HG03558 (cell line): ENCODE data around the gene NT5C3B.
"Not testable (repeated sequence)": the region's sequence is repeated elsewhere in the genome, so short reads cannot be mapped to it uniquely, and the experiment has no call there.

Source experiments
- ATAC-seq: cut with Tn5 transposase; IDR thresholded peaks from one replicate; pipeline ENCODE4 v1.9.1; 2021; ENCODE audit warnings: moderate number of reproducible peaks; ENCODE audit not compliant: unreplicated experiment; ENCODE audit errors: extremely low read depth

The NT5C3B gene

DNA sequence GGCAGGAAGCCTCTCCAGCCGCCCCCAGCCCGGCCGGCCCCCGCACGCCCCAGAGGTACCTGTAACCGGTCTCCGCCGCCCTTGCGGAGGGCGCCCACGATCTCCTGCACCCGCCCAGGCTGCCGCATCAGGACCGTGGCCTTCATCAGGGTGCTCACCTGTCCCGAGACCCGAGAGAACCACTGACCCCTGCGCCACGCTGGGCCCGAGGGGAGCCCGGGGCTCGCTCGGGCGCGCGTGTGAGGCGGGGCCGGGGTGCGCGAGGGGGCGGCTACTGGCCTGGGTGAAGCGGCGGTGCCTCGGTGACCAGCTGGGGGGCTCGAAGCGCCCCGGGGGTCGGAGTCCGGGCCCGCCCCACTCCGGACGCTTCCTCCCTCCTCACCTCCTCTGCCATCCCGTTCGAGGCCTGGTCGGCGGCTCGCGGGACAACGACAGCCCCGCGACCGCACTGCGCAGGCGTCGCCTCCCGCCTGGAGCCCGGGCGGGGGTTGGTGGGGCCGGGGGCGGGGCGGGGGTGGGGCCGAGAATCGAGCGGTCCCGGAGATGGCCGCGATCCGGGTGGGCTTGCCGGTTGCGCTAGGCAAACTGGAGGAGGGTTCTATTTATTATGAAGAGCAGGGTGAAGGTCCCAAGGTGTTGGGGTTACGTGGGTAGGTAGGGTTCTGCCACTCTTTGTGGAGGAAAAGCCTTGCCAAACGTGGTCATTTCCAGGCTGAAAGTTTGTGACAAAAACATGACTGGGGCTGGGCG, at the start of gene NT5C3B:
Gene NT5C3B (minus strand): TSS at position 433 of the 750 bp plus-strand sequence. CDS start 39 bp downstream, at position 394.
- no peak for ATAC-seq

DNA sequence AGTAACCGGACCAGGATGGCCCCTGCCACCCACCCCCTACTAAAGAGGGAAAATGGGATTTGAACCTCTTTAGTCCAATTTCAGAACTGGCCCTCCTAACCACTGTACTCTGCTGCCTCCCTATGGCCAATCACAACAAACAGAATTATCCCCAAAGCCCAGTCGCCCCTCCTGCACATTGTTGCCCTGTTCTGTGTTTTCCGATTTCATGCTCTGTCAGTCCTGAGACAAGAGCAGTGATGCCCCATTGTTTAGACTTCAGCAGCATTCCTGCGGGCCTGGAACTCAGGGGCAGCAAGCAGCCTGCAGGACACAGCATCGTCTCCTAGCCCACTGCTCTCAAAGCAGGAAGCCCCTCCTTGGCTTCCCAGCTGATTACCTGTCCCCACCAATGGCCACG, 49.7 kb upstream of the NT5C3B start:
- no peak for ATAC-seq

DNA sequence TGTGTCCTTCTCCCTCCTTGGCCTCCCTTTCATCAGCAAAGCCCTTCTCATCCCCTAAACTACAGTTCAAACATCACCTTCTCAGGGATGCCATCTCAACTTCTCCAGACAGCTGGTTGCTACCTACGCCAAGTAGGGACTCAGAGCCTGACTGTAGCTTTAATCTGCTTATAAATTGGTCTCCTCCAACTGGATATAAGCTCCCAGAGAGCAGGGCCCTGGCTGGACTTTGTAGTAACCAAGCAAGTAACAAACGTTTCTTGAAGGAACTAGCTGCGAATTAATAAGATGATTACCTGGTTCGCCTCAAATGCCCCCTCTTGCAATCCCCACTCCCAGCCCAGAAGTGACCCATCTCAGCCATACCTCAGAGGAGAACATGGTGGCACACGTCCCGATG, 46.7 kb upstream of the NT5C3B start:
- no peak for ATAC-seq

DNA sequence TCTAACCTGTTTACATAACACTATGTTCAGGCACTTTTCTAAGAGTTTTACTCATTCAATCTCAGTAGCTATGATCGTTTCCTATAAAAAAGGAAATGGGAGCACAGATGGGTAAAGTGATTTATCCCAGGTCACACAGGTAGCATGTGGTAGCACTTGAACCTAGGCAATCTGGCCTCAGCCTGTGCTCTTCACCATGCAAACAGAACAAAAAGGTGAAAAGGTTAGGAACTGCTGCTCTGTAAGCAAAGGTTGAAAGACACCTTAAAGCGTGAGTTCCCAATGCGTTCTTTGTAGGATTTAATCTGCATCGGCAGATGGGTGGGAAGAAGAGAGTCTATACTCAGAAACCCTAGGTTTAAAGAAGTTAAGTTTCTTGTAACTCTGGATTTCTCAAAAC, 44.1 kb upstream of the NT5C3B start:
- ATAC-seq, result no peak

DNA sequence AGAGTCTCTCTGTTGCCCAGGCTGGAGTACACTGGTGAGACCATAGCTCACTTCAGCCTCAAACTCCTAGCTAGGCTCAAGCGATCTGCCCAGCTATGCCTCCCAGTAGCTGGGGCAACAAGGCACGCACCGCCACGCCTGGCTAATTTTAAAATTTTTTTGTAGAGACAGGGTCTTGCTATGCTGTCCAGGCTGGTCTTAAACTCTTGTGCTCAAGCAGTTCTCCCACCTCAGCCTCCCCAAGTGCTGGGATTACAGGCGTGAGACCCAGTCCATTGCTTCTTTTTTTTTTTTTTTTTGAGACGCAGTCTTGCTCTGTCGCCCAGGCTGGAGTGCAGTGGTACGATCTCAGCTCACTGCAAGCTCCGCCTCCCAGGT, 38.2 kb upstream of the NT5C3B start:
- ATAC-seq, result not testable (repeated sequence)

DNA sequence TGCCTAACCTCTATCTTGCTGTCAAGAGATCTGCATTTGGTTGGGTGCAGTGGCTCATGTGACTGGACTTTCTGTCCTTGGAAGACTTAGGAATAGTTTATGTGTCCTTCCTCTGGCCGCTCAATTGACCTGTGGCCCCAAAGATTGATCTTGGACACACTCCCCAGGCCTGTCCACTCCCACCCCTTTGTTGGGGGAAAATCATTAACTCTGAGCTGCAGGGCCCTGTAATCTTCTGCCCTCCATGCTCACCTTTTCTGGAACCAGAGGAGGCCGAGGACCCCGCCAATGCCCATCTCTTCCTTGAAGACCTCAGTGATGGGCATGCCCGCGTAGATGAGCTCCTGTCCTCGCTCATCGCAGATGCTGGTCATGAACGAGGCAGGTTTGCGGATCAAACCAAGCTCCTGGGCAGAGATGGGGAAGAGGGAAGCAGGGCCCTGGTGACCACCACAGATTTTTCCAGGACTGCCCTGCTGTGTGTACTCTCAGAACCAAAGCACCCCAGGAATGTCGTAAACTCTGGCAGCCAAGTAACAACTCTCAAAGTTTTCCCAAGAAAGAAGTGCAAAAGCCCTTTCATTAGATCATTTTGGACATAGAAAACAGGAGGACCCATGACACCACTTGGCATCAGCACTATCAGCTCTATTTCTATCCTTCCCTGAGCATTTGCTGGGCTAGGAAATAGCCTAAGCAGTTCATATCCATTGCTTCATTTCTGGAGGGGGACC, 37.7 kb upstream of the NT5C3B start:
- no peak for ATAC-seq

DNA sequence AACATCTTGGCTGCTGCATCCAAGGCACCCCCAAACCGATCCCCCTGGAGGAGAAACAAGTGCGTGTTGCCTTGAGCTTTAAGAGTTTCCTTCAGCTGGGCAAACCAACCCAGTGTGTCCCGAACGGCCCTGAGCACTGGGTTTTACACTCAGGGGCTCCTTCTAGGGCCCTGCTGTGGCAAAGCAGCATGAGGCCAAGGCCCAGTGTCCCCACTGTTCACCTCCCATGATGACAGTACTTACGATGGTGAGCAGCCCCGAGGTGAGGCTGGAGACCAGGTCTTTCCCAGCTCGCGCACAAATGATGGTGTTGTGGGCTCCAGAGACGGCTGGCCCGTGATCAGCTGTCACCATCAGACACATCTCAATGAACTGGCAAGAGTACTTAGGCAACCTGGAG, 35.8 kb upstream of the NT5C3B start:
- ATAC-seq, result no peak

DNA sequence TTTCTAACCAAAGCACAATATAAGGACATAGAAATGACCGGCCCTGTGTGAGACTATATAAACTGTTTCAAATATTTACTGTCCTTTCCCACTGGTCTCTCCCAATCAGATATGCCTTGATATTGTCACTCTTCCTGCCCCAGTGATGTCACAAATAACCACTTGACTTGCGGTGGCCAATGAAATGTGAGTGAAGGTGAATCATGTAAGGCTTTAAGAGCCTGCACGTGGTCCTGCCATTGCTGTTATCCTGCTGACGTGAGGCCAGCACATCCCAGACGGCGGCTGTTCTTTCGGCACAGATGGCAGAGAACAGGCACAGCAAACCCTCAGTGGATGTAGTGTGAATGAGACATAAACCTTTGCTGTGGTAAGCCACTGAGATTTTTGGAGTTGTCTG, 34.6 kb upstream of the NT5C3B start:
- no peak for ATAC-seq

DNA sequence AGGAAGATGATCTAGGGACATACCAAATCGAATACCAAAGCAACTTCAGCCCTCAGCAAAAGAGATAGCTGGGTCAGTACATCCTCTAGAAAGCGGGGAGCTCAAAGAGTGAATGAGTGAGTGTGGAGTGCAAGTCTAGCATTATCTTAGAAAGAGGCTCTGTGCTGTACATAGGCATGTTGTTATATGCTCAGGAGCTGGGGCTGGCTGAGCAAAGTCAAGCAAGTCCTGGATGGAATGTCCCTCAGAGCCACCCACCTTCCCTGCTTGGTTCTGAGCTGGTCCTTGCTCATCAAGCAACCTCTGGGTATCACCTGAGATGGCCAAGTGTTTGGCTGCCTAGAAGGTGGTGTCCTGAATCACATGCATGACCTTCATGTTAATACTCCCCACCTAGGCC, 34.1 kb upstream of the NT5C3B start:
- ATAC-seq, result no peak

DNA sequence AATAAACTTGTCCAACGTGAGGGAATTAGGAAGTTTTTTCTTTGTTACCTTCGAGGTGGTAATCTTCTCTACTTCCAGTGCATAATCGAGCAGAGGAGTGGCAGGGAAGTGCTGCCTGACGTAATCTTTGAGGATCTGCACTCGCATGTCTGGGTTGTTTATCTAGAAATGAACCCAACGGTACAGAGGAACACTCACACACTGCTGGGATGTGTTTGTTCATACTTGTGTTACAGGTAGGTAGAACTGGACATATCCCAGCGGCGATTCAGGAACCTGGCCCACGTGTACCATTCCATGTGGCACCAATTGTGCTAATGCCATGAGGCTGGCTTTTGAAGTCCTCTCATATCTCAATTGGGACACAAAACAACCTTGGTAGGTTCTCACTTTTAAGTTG, 33.4 kb upstream of the NT5C3B start:
- no peak for ATAC-seq

DNA sequence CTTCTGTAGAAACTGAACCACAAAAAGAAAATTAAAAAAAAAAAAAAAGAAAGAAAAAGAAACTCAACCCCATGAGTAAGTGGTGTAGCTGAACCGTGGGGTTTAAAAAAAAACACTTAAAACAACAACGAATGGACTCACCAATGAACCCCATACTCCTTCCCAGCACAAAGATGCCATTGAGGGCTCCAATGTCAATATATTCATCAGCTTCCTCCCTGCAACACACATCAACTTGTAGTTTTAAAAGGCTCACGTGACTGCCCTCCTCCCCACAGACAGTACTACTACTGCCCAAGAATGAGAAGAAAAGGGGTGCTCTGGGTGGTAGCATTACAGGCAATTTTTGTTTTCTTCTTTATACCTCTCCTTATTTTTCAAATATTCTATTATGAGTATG, 32.5 kb upstream of the NT5C3B start:
- no peak for ATAC-seq

DNA sequence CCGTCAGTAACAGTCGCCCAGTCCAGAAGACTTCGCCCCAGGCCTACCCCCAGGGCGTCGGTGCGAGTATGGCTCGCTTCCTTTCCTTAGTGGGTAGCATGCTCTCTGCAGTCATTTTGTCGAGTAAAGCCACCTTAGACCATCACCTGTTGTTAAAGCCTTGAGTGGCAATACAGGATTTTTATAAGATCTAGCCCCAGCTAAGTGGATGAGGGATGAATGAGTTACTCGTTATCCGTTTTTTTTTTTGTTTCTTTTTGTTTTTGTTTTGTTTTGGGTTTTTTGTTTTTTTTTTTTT, 29.5 kb upstream of the NT5C3B start:
- ATAC-seq, result no peak

DNA sequence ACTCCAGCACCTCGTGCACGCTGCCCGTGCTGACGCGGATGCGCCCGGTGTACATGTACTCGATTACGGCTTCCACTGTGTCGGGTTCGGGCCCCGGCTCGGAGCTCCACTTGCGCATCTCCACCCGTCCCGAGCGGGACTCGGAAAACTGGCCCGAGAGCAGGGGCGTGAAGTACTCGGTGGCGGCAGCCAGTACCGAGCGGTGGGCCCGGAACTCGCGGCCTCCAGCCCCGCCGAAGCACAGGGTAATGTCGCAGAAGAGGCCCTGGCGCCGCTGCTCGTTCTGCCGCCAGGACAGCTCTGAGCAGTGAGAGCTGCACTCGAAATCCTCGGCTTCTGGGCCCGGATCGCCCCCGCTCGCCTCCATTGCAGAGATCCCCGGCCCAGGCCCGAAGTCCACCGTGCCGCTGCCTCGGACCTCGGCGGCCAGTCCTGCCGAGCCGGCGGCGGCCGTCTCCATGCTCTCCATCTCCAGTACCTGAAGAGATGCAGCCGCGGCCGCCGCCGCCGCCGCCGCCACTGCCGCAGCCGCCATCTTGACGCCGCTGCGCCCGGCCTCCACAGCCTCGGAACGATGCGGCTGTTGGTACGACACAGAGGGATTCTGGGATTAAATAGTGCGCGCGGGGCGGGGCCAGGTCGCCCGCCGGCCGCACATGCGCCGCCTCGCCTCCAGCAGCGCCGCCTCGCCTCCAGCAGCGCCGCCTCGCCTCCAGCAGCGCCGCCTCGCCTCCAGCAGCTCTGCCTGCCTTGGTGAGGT, 29.0 kb upstream of the NT5C3B start, which contains the start of gene KLHL11:
Gene KLHL11 (minus strand): TSS at position 588 of the 760 bp plus-strand sequence. CDS start 53 bp downstream, at position 535.
- peak; percentile 45 for ATAC-seq

DNA sequence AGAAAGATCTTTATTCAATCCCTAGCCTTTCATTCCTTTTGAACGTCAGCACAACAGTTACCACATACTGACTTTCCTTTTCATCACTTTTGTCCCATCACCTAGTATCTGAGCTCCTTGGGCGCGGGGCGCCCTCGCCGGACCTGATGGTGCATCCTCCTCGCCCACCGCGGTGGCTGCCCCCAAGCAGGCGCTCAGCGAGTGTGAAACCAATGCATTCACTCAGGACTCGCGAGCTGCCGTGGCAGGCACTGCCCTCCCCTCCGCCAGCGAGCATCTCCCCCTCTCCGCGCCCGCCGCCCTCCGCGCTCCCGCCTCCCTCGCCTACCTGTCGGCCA, 28.4 kb upstream of the NT5C3B start:
- ATAC-seq, result no peak

DNA sequence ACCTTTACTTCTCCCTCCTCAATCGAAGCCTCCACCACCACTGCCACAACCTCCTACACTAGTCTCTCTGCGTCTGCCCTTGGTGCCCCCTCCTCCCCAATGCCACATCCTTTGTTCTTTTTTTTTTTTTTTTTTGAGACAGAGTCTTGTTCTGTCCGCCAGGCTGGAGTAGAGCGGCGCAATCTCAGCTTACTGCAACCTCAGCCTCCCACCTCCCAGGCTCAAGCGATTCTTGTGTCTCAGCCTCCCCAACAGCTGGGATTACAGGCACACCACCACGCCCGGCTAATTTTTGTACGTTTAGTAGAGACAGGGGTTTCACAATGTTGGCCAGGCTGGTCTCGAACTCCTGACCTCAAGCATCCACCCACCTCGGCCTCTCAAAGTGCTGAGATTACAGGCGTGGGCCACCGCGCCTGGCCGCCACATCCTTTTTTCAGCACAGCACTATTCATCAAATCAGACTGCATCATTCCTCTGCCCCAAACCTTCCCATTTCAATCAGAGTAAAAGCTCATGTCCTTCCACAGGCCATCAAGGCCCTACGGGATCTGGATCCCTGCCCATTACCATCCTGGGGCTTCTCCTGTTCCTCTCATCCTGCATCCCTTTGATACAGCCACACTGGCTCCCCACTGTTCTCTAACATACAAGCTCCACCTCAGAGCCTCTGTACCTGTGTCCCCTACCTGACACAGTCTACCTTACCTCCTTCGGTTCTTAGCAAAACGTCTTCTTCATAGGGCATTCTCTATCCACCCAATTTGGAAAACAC, 27.2 kb upstream of the NT5C3B start:
- no peak for ATAC-seq

DNA sequence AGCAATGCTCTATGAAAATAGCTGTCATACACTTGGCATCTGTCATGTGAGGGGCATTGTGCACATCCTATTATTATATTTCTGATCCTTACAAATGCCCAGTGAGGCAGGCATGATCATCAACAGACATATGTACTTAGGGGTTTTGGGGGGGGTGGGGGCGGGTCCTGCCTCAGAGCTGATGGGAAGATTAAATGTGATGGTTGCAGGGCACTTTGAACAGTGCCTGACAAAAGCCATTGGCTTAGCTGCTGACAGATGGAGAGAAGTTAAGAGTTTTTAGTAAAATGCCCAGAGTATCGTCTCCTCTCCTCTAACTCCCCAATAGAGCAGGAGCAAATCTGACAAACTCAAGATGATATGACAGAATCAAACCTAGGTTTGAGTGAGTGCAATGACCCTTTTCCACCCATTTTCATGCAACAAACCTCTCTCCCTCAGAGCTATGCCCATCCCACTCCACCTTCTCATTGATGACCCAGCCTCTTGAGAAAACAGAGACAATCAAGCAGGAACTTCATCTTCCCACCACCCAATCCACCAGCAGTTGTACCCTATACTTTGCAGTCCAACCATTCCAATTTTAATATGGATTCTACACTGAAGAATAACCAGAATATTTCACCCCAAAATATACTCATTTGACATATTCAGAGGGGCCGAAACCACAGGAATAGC, 24.4 kb upstream of the NT5C3B start:
- no peak for ATAC-seq

DNA sequence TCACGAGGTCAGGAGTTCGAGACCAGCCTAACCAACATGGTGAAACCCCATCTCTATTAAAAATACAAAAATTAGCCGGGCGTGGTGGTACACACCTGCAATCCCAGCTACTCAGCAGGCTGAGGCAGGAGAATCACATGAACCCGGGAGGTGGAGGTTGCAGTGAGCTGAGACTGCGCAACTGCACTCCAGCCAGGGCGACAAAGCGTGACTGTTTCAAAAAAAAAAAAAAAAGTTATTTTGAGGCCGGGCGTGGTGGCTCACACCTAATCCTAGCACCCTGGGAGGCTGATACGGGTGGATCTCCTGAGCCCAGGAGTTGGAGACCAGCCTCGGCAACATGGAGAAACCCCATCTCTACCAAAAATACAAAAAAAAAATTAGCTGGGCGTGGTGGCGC, 15.3 kb upstream of the NT5C3B start:
- ATAC-seq, result not testable (repeated sequence)

DNA sequence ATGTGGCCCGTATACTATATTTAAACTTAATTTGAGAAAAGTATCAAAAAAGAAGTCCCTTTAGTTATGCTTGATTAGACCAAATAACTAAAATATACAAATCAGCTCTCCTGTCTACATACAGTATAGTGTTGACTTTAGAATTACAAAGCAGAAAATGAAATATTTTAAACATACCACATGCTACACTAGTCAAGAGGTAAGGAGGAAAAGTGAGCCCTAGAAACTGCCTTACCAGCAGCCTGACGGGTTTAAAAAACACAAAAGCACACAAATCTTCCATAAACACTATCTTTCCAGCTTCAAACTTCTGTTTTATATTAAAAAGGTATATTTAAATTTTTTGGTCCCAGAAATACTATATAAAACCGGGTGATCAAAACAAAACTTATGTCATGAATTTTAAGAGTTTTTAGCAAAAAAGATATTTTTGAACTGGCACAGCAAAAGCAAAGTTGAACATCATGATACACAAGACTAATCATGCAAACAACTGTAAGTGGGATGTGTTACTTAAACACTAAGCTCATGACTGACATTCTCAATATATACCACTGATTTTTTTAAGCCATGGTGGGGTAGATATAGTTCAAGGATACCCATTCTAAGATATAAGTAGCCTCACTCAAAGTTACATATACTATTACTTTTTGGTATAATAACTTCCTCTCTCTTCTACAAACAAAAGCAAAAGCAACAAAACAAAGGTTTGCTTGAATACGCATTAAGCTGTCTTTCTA, 13.4 kb upstream of the NT5C3B start:
- ATAC-seq, result no peak

DNA sequence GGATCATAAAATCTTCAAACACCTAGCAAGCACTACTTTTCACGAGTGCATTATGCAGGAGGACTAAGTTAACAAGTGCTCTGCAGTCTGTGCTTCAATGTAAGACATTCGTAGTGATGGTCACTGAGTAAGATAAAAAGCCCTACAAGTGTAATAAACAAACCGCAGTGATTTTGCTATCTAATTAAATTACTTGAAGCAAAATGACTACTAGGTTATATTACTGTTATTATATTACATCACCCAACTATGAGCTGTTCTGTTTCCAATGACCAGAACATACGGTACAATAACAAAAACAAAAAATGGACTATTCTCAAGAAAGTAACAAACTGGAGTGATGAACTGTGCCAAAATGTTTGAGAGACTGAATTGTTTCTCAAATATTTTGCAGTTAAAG, 12.8 kb upstream of the NT5C3B start:
- ATAC-seq, result no peak
